Thyroid gland (tissue), 4 donors: ENCODE data around the gene AAK1. TPM values are rescaled to one million over a fixed set of nuclear protein-coding genes. Genes with fewer than 3 reads are reported as not detected.

ENCODE experiments used
- DNase-seq, 2 donors: peaks; one replicate each; pipeline ENCODE4 v3.0.0-alpha.2; 2019
- H3K27ac ChIP-seq, 3 donors: fragments of 200-600 bp; sonication (generic); 1 replicate in 2 of 3; 2 replicates in 1 of 3; pipeline ENCODE4 v1.5.1; 2016 to 2019; ENCODE audit warnings: mild to moderate bottlenecking in 1 of 3, moderate library complexity in 1 of 3
- H3K27me3 ChIP-seq: fragments of 200-600 bp; sonication (generic); one replicate; pipeline ENCODE4 v1.5.1; 2019
- H3K36me3 ChIP-seq, 2 donors: fragments of 200-600 bp; sonication (generic); one replicate each; pipeline ENCODE4 v1.5.1; 2016 to 2019
- H3K4me1 ChIP-seq, 2 donors: fragments of 200-600 bp; sonication (generic); one replicate each; pipeline ENCODE4 v1.5.1; 2017 to 2019
- H3K4me3 ChIP-seq, 3 donors: fragments of 200-600 bp; sonication (generic); replicated peaks in 1 of 3; 1 replicate in 2 of 3; 2 replicates in 1 of 3; pipeline ENCODE4 v1.5.1; 2016; ENCODE audit warnings: mild to moderate bottlenecking in 1 of 3
- H3K9me3 ChIP-seq: fragments of 200-600 bp; sonication (generic); one replicate; pipeline ENCODE4 v1.5.1; 2017
- POLR2A ChIP-seq, 2 donors: fragments of 450-650 bp; IDR thresholded peaks; one replicate each; pipeline ENCODE4 v1.6.1; 2017; ENCODE audit warnings: antibody characterized with exemption in 2 of 2, mild to moderate bottlenecking in 2 of 2, moderate library complexity in 1 of 2
- WGBS, 2 donors: methylation state at CpG; one replicate each; pipeline ENCODE4 v1.1.5; 2017; 5-methylcytosine and 5-hydroxymethylcytosine counted together
- intact Hi-C: fragments of 100-400 bp; cut with DNase I; formaldehyde crosslinking; loops from one replicate; pipeline ENCODE4 v1.15.1; 2023
- total RNA-seq, 4 donors: library from RNA; depleted of rRNA; stranded (reverse); fragments of >200 nt; gene quantifications; one replicate each; pipeline ENCODE4 v1.2.3, GENCODE V29; 2016
- TF ChIP-seq, protein P1 (sequence below), 6 experiments: fragments of 200-600 bp in 3 of 6; fragments of 450-650 bp in 3 of 6; sonication (generic) in 3 of 6; IDR thresholded peaks; one replicate each; pipeline ENCODE4 v1.5.1; 2016 to 2019; ENCODE audit warnings: antibody characterized with exemption in 6 of 6, mild to moderate bottlenecking in 2 of 6, inconsistent platforms in 1 of 6, moderate library complexity in 1 of 6

The AAK1 gene
- total RNA-seq, 4 donors from 2014 or later = 82.0 to 174 (median 144) TPM

DNA sequence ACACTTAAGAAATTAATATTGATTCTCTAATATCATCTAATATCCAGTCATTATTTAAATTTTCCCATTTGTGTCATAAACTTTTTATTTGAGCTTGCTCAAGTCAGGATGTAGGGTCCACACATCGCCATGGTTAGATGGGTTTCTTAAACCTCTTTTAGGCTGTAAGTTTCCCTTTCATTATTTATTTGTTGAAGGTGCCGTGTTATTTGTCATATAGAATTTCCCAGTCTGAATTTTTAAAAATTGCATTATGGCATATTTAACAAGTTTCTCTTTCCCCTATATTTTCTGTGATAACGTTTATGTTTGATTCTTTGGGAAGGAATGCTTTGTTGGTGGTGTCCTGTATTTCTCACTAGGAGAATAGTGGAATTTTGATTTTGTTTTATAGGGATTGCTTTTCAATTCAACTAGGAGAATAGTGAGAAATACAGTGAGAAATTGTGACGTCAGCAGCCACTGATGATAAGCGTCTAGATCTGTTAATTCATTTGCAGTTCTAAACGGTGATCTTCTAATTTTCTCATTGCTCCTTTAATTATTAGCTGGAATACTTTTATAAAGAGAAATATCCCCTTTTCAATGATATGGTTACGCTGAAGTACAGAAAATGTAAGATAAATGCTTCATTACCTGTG is 44.6 kb upstream of the AAK1 start:
- Histone ChIP-seq H3K4me1 (peaks cover 13 to 33% of the 10 kb centered on the region in 2 donors), H3K27me3 (no peaks in the 10 kb centered on the region), H3K36me3 (no peaks in the 10 kb centered on the region), H3K27ac (no peak overlapping the region), H3K4me3 (no peak overlapping the region), H3K9me3 (no peaks in the 10 kb centered on the region)
- DNase-seq = no peak
- intact Hi-C loops = no loop called here
- WGBS, 2 donors = 93 to 94% methylated on average over 7 of the region's 7 CpGs
- TF ChIP-seq, protein P1, sequence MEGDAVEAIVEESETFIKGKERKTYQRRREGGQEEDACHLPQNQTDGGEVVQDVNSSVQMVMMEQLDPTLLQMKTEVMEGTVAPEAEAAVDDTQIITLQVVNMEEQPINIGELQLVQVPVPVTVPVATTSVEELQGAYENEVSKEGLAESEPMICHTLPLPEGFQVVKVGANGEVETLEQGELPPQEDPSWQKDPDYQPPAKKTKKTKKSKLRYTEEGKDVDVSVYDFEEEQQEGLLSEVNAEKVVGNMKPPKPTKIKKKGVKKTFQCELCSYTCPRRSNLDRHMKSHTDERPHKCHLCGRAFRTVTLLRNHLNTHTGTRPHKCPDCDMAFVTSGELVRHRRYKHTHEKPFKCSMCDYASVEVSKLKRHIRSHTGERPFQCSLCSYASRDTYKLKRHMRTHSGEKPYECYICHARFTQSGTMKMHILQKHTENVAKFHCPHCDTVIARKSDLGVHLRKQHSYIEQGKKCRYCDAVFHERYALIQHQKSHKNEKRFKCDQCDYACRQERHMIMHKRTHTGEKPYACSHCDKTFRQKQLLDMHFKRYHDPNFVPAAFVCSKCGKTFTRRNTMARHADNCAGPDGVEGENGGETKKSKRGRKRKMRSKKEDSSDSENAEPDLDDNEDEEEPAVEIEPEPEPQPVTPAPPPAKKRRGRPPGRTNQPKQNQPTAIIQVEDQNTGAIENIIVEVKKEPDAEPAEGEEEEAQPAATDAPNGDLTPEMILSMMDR (IDR thresholded peaks at IDR 0.05) = no peak
- no peak for TF ChIP-seq POLR2A (IDR thresholded peaks at IDR 0.05)

DNA sequence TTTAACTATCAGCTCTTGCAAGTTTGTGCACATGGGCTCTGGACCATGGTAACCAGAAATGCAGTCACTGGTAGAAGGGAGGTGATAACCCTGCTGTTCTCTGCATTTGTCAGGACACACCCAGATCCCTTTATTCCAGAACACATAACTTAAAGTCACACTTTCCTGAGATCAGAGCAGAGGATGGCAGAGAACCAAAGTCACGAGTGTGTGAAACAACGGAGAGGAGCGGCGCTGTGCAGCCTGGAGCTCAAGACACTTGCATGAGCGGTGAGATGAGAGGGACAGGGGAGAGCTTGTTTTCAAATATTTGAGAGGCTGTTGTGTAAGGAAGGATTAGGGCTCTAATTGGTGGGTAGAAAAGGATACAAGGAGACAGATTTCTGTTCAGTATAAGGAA is 43.3 kb upstream of the AAK1 start:
- Histone ChIP-seq H3K36me3 (no peaks in the 10 kb centered on the region), H3K4me3 (no peak overlapping the region), H3K4me1 (peaks cover 8 to 26% of the 10 kb centered on the region in 2 donors), H3K27me3 (no peaks in the 10 kb centered on the region), H3K27ac (peak overlapping the region; percentile 67 to 79 (median 78)), H3K9me3 (no peaks in the 10 kb centered on the region)
- whole genome bisulfite sequencing, 2 donors = 27 to 43% methylated on average over 5 of the region's 5 CpGs
- TF ChIP-seq, protein P1 (IDR thresholded peaks at IDR 0.05) = no peak
- TF ChIP-seq POLR2A (IDR thresholded peaks at IDR 0.05) = peak in 1 of 2 donors; percentile 47
- intact Hi-C loops = no loop called here
- peak; percentile 91 to 92 for DNase-seq

DNA sequence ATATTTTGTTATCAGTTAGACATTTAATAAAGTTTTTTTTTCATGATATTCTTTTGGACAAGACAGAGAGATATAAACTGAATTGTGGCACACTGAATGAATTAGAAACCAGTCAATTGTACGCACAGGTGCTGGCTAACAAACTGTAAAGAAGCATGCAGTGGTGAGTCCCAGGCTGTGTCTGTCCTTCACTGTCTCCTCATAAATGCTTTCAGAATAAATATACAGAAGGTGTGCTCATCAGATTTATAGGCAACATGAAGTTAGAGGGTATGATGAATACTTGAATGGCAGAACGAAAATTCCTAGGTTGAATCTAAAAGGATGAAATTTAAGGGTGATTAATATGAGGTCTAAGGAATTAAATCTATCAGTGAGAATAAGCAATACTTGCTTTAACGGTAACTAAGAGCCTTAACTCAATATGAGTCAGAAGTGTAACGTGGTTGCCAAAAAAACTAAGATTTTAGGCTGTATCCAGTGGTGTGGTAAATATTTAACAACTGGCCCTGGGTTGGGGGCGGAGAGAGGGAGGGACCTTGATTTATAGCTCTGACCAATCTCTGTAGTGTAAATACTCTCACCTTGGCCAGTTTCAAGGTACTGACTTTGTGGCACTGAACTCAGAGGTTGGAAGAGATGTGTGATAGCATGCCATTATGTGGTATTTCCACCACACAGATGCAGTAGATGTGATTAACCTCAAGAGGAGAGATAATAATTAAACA is 41.9 kb upstream of the AAK1 start:
- Histone ChIP-seq H3K4me1 (peaks cover 8 to 26% of the 10 kb centered on the region in 2 donors), H3K27me3 (no peaks in the 10 kb centered on the region), H3K4me3 (no peak overlapping the region), H3K9me3 (no peaks in the 10 kb centered on the region), H3K27ac (no peak overlapping the region), H3K36me3 (no peaks in the 10 kb centered on the region)
- intact Hi-C loops = no loop called here
- WGBS, 2 donors = 79 to 90% methylated on average over 5 of the region's 5 CpGs
- no peak for DNase-seq
- TF ChIP-seq POLR2A (IDR thresholded peaks at IDR 0.05) = no peak
- TF ChIP-seq, protein P1 (IDR thresholded peaks at IDR 0.05) = no peak

DNA sequence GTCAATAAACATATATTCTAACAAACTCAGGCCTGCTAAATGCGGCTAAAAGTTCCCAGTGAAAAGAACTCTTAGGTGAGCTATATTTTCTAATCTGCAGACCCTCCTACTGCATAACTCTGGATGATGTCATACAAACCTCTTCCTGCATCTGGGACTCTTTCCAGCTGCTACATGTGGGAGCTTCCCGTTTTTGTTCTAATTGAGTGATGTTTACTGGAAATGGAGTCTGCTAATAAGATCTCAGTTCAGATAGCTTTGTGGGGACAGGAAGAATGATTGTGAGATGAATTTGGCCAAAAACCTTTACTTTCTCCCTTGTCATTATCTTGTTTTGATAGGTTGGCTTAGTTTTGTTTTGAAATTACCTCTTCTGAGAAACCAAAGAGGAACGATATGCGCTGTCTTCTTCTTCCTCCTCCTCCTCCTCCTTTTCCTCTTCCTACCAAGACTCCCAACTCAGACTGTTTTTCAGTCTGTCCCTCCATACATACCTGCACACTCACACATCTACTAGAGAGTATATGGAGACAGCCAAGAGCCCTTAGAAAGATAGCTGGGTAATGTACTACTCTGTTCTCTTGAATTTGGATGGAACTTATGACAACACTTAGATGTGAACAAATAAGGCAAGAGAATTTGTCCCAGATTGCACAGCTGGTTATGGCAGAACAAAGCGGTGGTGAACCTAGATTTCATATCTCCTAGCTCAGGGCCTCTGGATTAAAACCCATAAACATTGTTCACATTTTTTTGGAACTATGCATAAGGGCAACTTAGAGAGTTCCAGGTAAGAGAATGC is 39.8 kb upstream of the AAK1 start:
- peak in 1 of 2 donors; percentile 24 for TF ChIP-seq POLR2A (IDR thresholded peaks at IDR 0.05)
- TF ChIP-seq, protein P1 (IDR thresholded peaks at IDR 0.05) = no peak
- WGBS, 2 donors = 42 to 44% methylated on average over 5 of the region's 5 CpGs
- H3K4me1 ChIP-seq = peaks cover 8 to 26% of the 10 kb centered on the region in 2 donors
- H3K36me3 ChIP-seq = no peaks in the 10 kb centered on the region
- H3K27ac ChIP-seq = peak overlapping the region; percentile 16 to 70 (median 69)
- no peaks in the 10 kb centered on the region for H3K9me3 ChIP-seq
- peak; percentile 37 to 43 for DNase-seq
- intact Hi-C loops = no loop called here
- H3K27me3 ChIP-seq = no peaks in the 10 kb centered on the region
- H3K4me3 ChIP-seq = no peak overlapping the region
